ENCODE results near the gene POU2F1. TPM values are rescaled to one million over a fixed set of nuclear protein-coding genes. Genes with fewer than 3 reads are reported as not detected.

POU2F1 gene
- total RNA-seq, 2 experiments from 2014 or later = 18.7 to 52.3 TPM

- no TSS peak for BruUV-seq (replicated peaks)
- no peak overlapping the region for H2AFZ ChIP-seq (ENCODE audit: low read length)
- H3K79me2 ChIP-seq (ENCODE audit: insufficient read depth, low read depth, low read length) = no peaks in the 10 kb centered on the region
- CTCF ChIA-PET (ENCODE audit: unreplicated experiment) = no interaction called here
- DNase-seq (ENCODE audit: low spot score) = no peak
- peaks cover 14% of the 10 kb centered on the region for H3K4me1 ChIP-seq (ENCODE audit: insufficient read depth, low read length, poor library complexity, severe bottlenecking)
- no peaks in the 10 kb centered on the region for H3K36me3 ChIP-seq (ENCODE audit: insufficient read depth, low read length)
- H3K4me2 ChIP-seq (ENCODE audit: low read length) = no peak overlapping the region
- no peak overlapping the region for H3K27ac ChIP-seq (ENCODE audit: low read depth, low read length, poor library complexity, severe bottlenecking)
- POLR2A ChIA-PET = interaction anchor here (0.7 to 1.8 kb wide), 3 partner anchors 12 to 17 kb away, joined by 3 to 9 read pairs (median 4); no protein-coding TSS in a partner anchor
- H3K4me3 ChIP-seq (ENCODE audit: low read depth, low read length, poor library complexity, severe bottlenecking) = no peak overlapping the region
- no peaks in the 10 kb centered on the region for H3K9me3 ChIP-seq (ENCODE audit: low read length)
- no peaks in the 10 kb centered on the region for H3K9me2 ChIP-seq (ENCODE audit: insufficient read depth, low read length)
- intact Hi-C loops (cut with micrococcal nuclease; ENCODE audit: unreplicated experiment) = no loop called here
- no peaks in the 10 kb centered on the region for H4K20me1 ChIP-seq (ENCODE audit: insufficient read depth, low read length)
- TF ChIP-seq, protein P1, sequence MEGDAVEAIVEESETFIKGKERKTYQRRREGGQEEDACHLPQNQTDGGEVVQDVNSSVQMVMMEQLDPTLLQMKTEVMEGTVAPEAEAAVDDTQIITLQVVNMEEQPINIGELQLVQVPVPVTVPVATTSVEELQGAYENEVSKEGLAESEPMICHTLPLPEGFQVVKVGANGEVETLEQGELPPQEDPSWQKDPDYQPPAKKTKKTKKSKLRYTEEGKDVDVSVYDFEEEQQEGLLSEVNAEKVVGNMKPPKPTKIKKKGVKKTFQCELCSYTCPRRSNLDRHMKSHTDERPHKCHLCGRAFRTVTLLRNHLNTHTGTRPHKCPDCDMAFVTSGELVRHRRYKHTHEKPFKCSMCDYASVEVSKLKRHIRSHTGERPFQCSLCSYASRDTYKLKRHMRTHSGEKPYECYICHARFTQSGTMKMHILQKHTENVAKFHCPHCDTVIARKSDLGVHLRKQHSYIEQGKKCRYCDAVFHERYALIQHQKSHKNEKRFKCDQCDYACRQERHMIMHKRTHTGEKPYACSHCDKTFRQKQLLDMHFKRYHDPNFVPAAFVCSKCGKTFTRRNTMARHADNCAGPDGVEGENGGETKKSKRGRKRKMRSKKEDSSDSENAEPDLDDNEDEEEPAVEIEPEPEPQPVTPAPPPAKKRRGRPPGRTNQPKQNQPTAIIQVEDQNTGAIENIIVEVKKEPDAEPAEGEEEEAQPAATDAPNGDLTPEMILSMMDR (conservative IDR thresholded peaks at IDR 0.05; ENCODE audit: low read length) = no peak
- no peak for TF ChIP-seq EZH2phosphoT487 (IDR thresholded peaks at IDR 0.05; ENCODE audit: borderline replicate concordance, low read depth, low read length)
Observed at GRCh38 chr1:167304165-167304564, 83.5 kb downstream of the POU2F1 start.

- TF ChIP-seq, protein P1 (conservative IDR thresholded peaks at IDR 0.05; ENCODE audit: low read length) = no peak
- no peak for TF ChIP-seq EZH2phosphoT487 (IDR thresholded peaks at IDR 0.05; ENCODE audit: borderline replicate concordance, low read depth, low read length)
- BruUV-seq (replicated peaks) = no TSS peak
- Histone ChIP-seq H3K4me1 (ENCODE audit: insufficient read depth, low read length, poor library complexity, severe bottlenecking) (peaks cover 14% of the 10 kb centered on the region), H3K27ac (ENCODE audit: low read depth, low read length, poor library complexity, severe bottlenecking) (no peak overlapping the region), H3K4me3 (ENCODE audit: low read depth, low read length, poor library complexity, severe bottlenecking) (no peak overlapping the region), H3K9me2 (ENCODE audit: insufficient read depth, low read length) (no peaks in the 10 kb centered on the region), H3K79me2 (ENCODE audit: insufficient read depth, low read depth, low read length) (no peaks in the 10 kb centered on the region), H3K36me3 (ENCODE audit: insufficient read depth, low read length) (no peaks in the 10 kb centered on the region), H3K9me3 (ENCODE audit: low read length) (no peaks in the 10 kb centered on the region), H2AFZ (ENCODE audit: low read length) (no peak overlapping the region; the same call in 1 of the 2 replicates), H3K4me2 (ENCODE audit: low read length) (no peak overlapping the region), H4K20me1 (ENCODE audit: insufficient read depth, low read length) (no peaks in the 10 kb centered on the region)
- DNase-seq (ENCODE audit: low spot score) = no peak
- POLR2A ChIA-PET = interaction anchor here (0.7 to 1.4 kb wide), 4 partner anchors 18 to 170 kb away, joined by 3 to 4 read pairs (median 3); no protein-coding TSS in a partner anchor
- intact Hi-C loops (cut with micrococcal nuclease; ENCODE audit: unreplicated experiment) = no loop called here
- CTCF ChIA-PET (ENCODE audit: unreplicated experiment) = no interaction called here
Observed at GRCh38 chr1:167305059-167305705, 84.5 kb downstream of the POU2F1 start.

- DNase-seq (ENCODE audit: low spot score) = no peak
- TF ChIP-seq, protein P1 (conservative IDR thresholded peaks at IDR 0.05; ENCODE audit: low read length) = no peak
- TF ChIP-seq EZH2phosphoT487 (IDR thresholded peaks at IDR 0.05; ENCODE audit: borderline replicate concordance, low read depth, low read length) = no peak
- Histone ChIP-seq H3K9me3 (ENCODE audit: low read length) (no peaks in the 10 kb centered on the region), H3K27ac (ENCODE audit: low read depth, low read length, poor library complexity, severe bottlenecking) (no peak overlapping the region), H3K9me2 (ENCODE audit: insufficient read depth, low read length) (no peaks in the 10 kb centered on the region), H3K79me2 (ENCODE audit: insufficient read depth, low read depth, low read length) (no peaks in the 10 kb centered on the region), H3K4me3 (ENCODE audit: low read depth, low read length, poor library complexity, severe bottlenecking) (no peak overlapping the region), H3K4me1 (ENCODE audit: insufficient read depth, low read length, poor library complexity, severe bottlenecking) (peaks cover 14% of the 10 kb centered on the region), H3K36me3 (ENCODE audit: insufficient read depth, low read length) (no peaks in the 10 kb centered on the region), H4K20me1 (ENCODE audit: insufficient read depth, low read length) (no peaks in the 10 kb centered on the region), H2AFZ (ENCODE audit: low read length) (no peak overlapping the region), H3K4me2 (ENCODE audit: low read length) (no peak overlapping the region)
- BruUV-seq (replicated peaks) = no TSS peak
- ChIA-PET POLR2A (interaction anchor here (0.9 to 1.0 kb wide), 2 partner anchors 47 to 171 kb away, joined by 3 read pairs; no protein-coding TSS in a partner anchor), CTCF (ENCODE audit: unreplicated experiment) (no interaction called here)
- intact Hi-C loops (cut with micrococcal nuclease; ENCODE audit: unreplicated experiment) = no loop called here
Observed at GRCh38 chr1:167305706-167306277, 85.1 kb downstream of the POU2F1 start.
